Mucosa of rectum (tissue), 2 donors: ENCODE results near the gene PTRHD1.
"Not testable (repeated sequence)": the region's sequence is repeated elsewhere in the genome, so short reads cannot be mapped to it uniquely, and the experiment has no call there.

Experiments used
- H3K27ac ChIP-seq, 2 donors: one replicate each; pipeline ENCODE4 v1.7.0; 2013; ENCODE audit warnings: inconsistent platforms in 2 of 2, low read depth in 2 of 2, low read length in 2 of 2
- H3K27me3 ChIP-seq, 2 donors: one replicate each; pipeline ENCODE4 v1.7.0; 2013; ENCODE audit warnings: low read length in 2 of 2; ENCODE audit not compliant: control insufficient read depth in 2 of 2, insufficient read depth in 2 of 2
- H3K36me3 ChIP-seq, 2 donors: one replicate each; pipeline ENCODE4 v1.7.0; 2013; ENCODE audit warnings: low read length in 2 of 2; ENCODE audit not compliant: control insufficient read depth in 2 of 2, insufficient read depth in 2 of 2
- H3K4me1 ChIP-seq, 2 donors: one replicate each; pipeline ENCODE4 v1.7.0; 2013; ENCODE audit warnings: low read length in 2 of 2, mild to moderate bottlenecking in 1 of 2; ENCODE audit not compliant: control insufficient read depth in 2 of 2, insufficient read depth in 2 of 2
- H3K4me3 ChIP-seq, 2 donors: one replicate each; pipeline ENCODE4 v1.7.0; 2013; ENCODE audit warnings: low read length in 2 of 2
- H3K9ac ChIP-seq, 2 donors: one replicate each; pipeline ENCODE4 v1.7.0; 2013; ENCODE audit warnings: low read length in 2 of 2, low read depth in 1 of 2, mild to moderate bottlenecking in 1 of 2
- H3K9me3 ChIP-seq, 2 donors: one replicate each; pipeline ENCODE4 v1.7.0; 2013; ENCODE audit warnings: low read length in 2 of 2; ENCODE audit not compliant: control insufficient read depth in 2 of 2
- donor health status: healthy.
- donor health status: Normal muscosa, but diverticular disease.

The PTRHD1 gene

DNA sequence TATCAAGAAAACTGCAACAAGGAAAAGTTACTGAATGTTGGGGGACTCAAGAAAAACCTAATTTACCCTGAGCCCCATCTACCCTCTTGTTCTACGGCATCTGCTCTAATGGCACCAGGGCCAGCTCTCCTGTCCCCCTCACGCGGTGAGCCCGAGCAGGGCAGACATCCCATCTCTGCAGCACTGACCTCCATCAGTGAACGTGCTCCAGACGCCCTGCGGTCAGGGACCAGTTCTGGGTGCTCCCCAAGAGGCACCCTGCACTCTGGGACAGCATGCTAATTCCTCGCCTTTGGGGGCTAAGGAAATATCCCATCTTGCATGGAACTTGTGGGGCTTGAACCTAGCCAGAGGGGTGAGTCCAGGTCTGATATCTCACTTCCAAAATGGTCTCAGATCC is 43.0 kb upstream of the PTRHD1 start:
- Histone ChIP-seq H3K36me3 (peaks cover 9 to 21% of the 10 kb centered on the region in 2 donors), H3K27me3 (no peaks in the 10 kb centered on the region), H3K9me3 (no peaks in the 10 kb centered on the region), H3K4me1 (no peaks in the 10 kb centered on the region), H3K27ac (no peak overlapping the region), H3K9ac (no peak overlapping the region), H3K4me3 (no peak overlapping the region)

DNA sequence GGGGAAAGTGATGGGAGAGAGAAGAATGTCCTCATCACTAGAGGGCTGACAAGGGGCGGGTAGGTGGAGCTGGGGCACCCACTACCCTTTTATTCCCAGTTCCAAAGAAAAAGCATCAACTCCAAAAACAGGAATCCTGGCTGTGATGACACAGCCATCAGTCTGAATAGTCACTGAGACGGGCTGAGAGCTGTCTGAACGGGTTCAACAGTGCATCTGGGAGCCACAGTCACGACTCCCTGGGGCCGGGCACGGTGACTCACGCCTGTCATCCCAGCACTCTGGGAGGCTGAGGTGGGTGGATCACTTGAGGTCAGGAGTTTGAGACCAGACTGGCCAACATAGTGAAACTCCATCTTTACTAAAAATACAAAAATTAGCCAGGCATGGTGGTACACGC is 42.2 kb upstream of the PTRHD1 start:
- not testable (repeated sequence) for H3K27ac ChIP-seq, H3K9me3 ChIP-seq, H3K27me3 ChIP-seq, H3K4me1 ChIP-seq, H3K9ac ChIP-seq, H3K4me3 ChIP-seq
- peaks cover 9 to 16% of the 10 kb centered on the region in 2 donors for H3K36me3 ChIP-seq

DNA sequence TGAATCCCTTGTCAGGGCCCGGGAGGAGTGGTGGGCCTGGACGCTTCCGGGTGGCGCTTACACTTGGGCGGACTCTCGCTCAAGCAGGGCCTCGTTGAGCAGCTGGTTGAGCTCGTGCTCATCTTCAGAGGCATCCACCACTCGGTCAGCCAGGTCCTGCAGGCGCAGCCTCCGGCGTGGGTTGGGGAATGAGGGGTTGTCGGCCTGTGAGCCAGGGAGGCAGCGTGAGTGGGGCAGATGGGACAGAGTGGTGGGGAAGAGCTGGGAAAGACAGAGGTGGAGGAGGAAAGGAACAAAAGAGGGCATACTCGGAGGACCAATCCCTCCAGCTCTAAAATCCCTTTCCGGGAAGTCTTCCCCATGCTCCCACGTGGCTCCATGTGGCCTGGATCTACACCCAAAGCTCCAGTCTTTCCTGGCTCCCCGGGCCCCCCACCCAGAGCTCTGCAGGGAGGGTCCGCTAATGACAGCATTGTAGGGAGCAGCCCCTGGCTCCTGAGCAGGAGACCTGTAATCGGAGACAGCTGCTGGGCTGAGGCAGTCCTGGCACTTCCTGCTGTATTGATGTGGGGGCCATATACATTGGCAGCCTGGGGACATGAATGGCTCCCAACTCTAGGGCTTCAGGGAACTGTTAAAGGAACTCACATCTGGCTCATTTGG is 41.7 kb upstream of the PTRHD1 start:
- Histone ChIP-seq H3K27ac (no peak overlapping the region), H3K9ac (no peak overlapping the region), H3K36me3 (peaks cover 8 to 16% of the 10 kb centered on the region in 2 donors), H3K9me3 (no peaks in the 10 kb centered on the region), H3K4me1 (no peaks in the 10 kb centered on the region), H3K4me3 (no peak overlapping the region), H3K27me3 (no peaks in the 10 kb centered on the region)

DNA sequence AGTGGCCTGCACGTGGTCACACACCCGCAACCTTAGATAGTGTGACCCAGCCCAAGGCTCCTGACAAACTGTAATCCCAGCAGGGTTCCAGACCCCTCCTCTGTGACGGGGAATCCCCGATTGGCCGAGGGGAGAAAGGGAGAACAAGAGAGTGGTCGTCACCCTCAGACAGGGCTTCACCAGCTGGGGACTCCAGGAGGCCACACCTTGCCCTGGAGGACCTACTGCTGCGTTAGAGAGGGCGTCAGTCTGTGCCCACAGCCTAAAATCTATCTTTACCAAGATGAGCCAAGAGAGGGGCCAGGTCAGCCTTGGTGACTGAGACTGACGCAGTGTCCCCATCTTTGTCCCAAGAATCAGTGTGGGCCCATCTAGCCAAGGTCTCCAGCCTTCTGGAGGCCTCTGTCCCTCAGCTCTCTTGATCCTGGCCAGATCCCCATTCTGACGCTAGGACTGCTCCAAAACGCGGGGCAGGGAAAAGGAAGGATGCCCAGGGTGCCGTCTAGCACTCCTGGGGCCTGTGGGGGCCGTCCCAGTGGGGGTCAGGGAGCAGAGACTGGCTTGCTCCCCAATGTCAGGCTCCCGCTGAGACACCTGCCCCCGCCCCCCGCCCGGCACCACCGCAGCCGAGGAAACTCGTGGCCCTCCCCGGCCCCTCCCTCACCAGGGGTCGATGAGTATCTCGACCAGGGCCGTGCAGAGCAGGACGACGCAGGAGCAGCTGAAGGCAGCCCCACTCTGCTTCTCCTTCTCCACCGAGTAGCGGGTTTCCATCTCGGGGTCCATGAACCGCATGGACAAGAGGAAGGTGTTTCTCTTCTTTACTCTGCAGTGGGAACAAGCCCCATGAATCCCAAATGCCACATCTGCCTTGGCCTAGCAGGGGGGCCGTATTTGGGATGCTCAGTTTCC is 40.9 kb upstream of the PTRHD1 start:
- no peaks in the 10 kb centered on the region for H3K27me3 ChIP-seq
- no peaks in the 10 kb centered on the region for H3K4me1 ChIP-seq
- no peak overlapping the region for H3K9ac ChIP-seq
- H3K27ac ChIP-seq, result no peak overlapping the region
- H3K4me3 ChIP-seq, result no peak overlapping the region
- peaks cover 6 to 16% of the 10 kb centered on the region in 2 donors for H3K36me3 ChIP-seq
- no peaks in the 10 kb centered on the region for H3K9me3 ChIP-seq

DNA sequence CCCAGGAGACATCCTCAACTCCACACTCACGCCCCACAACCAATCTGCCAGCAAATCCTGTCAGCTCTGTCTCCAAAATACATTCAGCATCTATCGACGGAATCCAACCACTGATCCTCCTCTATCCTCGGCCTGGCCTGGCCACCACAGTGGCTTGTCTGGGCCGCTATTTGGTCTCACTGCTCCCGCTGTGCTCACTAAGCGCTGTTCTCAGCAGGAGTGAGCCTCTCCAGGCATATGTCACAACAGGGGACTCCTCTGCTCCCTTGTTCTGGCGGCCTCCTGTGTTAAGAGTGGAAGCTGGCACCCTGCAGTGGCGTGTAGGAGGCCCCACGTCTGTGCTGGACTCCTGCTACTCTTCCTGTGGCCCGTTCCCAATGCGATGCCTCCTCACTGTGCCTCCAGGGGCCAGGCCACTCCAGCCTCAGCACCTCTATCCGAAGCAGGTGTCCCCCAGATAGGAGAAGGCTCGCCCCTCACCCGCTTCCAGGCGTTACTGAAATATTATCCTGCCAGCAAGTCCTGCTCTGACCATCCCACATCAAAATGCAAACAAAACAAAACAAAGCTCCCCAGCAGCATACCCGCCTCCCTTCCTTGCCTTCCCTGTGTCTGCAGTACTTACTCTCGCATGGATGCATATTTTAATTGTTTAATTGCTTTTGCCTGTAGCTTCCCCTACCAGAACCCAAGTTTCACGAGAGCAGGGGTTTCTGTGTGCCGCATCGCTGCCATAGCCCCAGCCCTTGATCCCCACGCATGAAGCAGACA is 39.9 kb upstream of the PTRHD1 start:
- no peak overlapping the region for H3K4me3 ChIP-seq
- H3K36me3 ChIP-seq, result peaks cover 6 to 16% of the 10 kb centered on the region in 2 donors

DNA sequence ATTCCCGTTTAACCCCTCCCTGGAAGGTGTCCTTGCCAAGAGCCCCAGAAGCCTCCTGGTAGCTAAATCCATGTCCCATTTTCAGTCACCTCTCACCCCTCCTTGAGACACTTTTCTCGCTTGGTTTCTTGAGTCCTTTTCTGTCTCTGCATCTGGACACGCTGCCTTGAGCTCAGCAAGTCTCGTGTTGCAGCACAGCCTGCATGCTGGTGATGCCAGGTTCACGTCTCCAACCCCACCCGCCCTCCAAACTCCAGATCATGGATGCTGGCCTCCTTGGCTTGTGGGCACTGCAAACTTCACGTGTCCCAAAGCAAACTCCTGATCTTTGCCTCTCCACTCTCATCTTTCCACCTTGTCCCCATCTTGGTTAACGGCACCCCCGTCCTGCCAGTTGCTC is 39.3 kb upstream of the PTRHD1 start:
- Histone ChIP-seq H3K9ac (no peak overlapping the region), H3K36me3 (peaks cover 6 to 16% of the 10 kb centered on the region in 2 donors), H3K27me3 (no peaks in the 10 kb centered on the region), H3K4me3 (no peak overlapping the region), H3K27ac (no peak overlapping the region), H3K4me1 (no peaks in the 10 kb centered on the region), H3K9me3 (no peaks in the 10 kb centered on the region)

More for the DNA sequence above, 39.9 kb upstream of the PTRHD1 start:
- Histone ChIP-seq H3K9ac (no peak overlapping the region), H3K27me3 (no peaks in the 10 kb centered on the region), H3K9me3 (no peaks in the 10 kb centered on the region), H3K4me1 (no peaks in the 10 kb centered on the region), H3K27ac (no peak overlapping the region)

DNA sequence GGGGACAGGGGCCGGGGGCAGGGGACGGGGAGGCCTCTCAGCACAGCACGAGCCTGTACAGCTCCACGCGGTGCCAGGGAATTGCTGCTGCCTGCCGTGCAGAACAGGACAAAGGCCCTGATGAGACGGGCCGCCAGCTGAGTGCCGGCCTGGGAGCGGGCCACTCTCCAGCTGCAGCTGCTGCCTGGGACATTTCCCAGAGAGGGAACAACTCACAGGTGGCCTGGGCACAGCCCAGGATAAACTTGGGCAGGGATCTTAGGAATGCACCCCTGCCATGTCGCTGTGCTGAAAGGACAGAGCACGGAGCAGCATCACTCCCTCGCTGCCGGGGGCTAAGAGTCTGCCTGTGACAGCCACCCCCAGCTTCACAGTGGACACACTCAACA is 38.9 kb upstream of the PTRHD1 start:
- Histone ChIP-seq H3K9ac (no peak overlapping the region), H3K4me3 (no peak overlapping the region)

DNA sequence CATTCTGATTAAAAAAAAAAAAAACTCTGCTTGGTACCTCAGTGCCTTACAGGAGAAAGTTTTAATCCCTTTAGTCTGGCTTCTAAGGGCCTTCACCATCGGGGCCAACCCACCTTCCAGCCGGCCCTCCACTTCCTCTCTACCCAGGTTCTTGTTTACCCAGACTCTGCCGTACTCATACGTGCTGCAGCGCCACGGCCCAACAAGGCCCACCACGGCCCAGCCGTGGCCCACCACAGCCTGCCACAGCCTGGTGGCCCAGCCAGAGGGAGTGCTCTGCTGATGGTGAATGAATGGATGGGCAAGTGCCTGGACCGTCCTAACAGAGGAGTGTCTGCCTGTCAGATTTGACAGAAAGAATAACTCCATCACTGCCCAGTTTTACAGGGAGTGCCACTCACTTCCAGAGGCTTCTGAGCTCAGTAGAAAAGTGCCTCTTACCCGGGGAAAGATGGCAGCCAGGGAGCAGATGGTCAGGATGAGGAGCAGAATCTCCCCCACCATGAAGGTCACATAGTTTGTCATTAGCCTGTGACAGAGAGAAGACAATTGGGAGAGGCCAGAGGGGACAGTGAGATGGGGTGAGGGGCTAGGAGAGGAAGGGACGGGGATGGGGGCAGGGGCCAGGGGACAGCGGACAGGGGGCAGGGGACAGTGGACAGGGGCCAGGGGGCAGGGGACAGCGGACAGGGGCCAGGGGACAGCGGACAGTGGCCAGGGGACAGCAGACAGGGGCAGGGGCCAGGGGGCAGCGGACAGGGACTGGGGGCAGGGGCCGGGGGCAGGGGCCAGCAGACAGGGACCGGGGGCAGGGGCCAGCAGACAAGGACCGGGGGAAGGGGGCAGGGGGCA is 38.3 kb upstream of the PTRHD1 start:
- no peaks in the 10 kb centered on the region for H3K27me3 ChIP-seq
- no peak overlapping the region for H3K9ac ChIP-seq
- H3K27ac ChIP-seq, result no peak overlapping the region
- H3K4me3 ChIP-seq, result no peak overlapping the region
- peaks cover 3 to 10% of the 10 kb centered on the region in 2 donors for H3K36me3 ChIP-seq
- peaks cover 0 to 5% of the 10 kb centered on the region in 2 donors for H3K4me1 ChIP-seq
- H3K9me3 ChIP-seq, result no peaks in the 10 kb centered on the region

More for the DNA sequence above, 38.9 kb upstream of the PTRHD1 start:
- Histone ChIP-seq H3K27ac (no peak overlapping the region), H3K4me1 (peaks cover 0 to 4% of the 10 kb centered on the region in 2 donors), H3K27me3 (no peaks in the 10 kb centered on the region), H3K36me3 (peaks cover 6 to 16% of the 10 kb centered on the region in 2 donors), H3K9me3 (no peaks in the 10 kb centered on the region)

DNA sequence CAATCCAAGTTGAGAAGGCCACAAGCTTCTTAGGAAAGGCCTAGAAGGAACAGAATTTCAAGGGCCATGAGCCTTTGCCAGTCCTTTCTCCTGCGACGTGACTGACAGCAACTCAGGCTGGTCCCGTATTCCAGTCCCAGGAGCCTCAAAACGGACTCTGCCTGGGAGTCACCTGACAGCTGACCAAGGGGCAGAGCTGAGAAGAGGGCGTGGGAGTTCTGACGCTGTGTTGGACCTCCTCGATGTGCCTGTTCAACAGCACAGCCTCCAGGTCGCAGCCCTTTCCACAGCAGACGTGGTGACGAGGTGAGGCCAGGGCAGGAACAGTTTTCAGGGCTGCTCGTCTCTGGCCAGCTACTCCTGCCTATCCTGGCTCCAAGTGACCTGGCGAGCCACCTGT is 37.6 kb upstream of the PTRHD1 start:
- no peaks in the 10 kb centered on the region for H3K27me3 ChIP-seq
- no peak overlapping the region for H3K9ac ChIP-seq
- no peak overlapping the region for H3K4me3 ChIP-seq
- no peak overlapping the region for H3K27ac ChIP-seq
- peaks cover 0 to 5% of the 10 kb centered on the region in 2 donors for H3K4me1 ChIP-seq
- H3K9me3 ChIP-seq, result no peaks in the 10 kb centered on the region
- peaks cover 3 to 6% of the 10 kb centered on the region in 2 donors for H3K36me3 ChIP-seq
